Common myeloid progenitor, CD34-positive (primary cell): ENCODE results near the gene RAD51B.
"Not testable (repeated sequence)": the region's sequence is repeated elsewhere in the genome, so short reads cannot be mapped to it uniquely, and the experiment has no call there.

Experiments used
- CTCF ChIA-PET: fragments of 350-600 bp; sonication (Branson Sonifier 250); formaldehyde crosslinking; loops from one replicate; lab custom pipeline; 2021; ENCODE audit warnings: antibody characterized with exemption; lab: Charles Lee
- POLR2A ChIA-PET: fragments of 350-600 bp; sonication (Branson Sonifier 250); formaldehyde crosslinking; loops from one replicate; lab custom pipeline; 2021; ENCODE audit warnings: antibody characterized with exemption; lab: Charles Lee
- DNase-seq, 3 donors: peaks; one replicate each; pipeline versions ENCODE4 v3.0.0 to v3.0.0-alpha.2; 2013
- H3K27ac ChIP-seq, 2 experiments: 1 replicate in 1 of 2; 2 replicates in 1 of 2; pipeline ENCODE4 v1.7.0; 2013; ENCODE audit warnings: inconsistent platforms in 2 of 2, low read length in 2 of 2, mild to moderate bottlenecking in 2 of 2, low read depth in 1 of 2, moderate library complexity in 1 of 2; ENCODE audit not compliant: severe bottlenecking in 2 of 2, insufficient read depth in 1 of 2, poor library complexity in 1 of 2
- H3K27me3 ChIP-seq, 5 experiments: replicated peaks in 2 of 5; 1 replicate in 3 of 5; 2 replicates in 2 of 5; pipeline versions ENCODE4 v1.6.1 to v1.7.0; 2013; ENCODE audit warnings: low read length in 4 of 5, mild to moderate bottlenecking in 2 of 5, moderate library complexity in 2 of 5, inconsistent platforms in 1 of 5; ENCODE audit not compliant: insufficient read depth in 5 of 5, control insufficient read depth in 4 of 5
- H3K36me3 ChIP-seq, 4 experiments: 1 replicate in 2 of 4; 2 replicates in 2 of 4; pipeline versions ENCODE4 v1.6.1 to v1.7.0; 2013; ENCODE audit warnings: low read length in 3 of 4, control low read depth in 1 of 4, mild to moderate bottlenecking in 1 of 4; ENCODE audit not compliant: control insufficient read depth in 4 of 4, insufficient read depth in 4 of 4
- H3K4me1 ChIP-seq, 4 experiments: 1 replicate in 3 of 4; 2 replicates in 1 of 4; pipeline versions ENCODE4 v1.6.1 to v1.7.1; 2013; ENCODE audit warnings: low read length in 3 of 4, mild to moderate bottlenecking in 3 of 4, control low read depth in 1 of 4, inconsistent platforms in 1 of 4, moderate library complexity in 1 of 4; ENCODE audit not compliant: control insufficient read depth in 4 of 4, insufficient read depth in 4 of 4; ENCODE audit errors: control extremely low read depth in 1 of 4
- H3K4me3 ChIP-seq, 7 experiments: 1 replicate in 4 of 7; 2 replicates in 3 of 7; pipeline versions ENCODE4 v1.5.1 to v1.7.0; 2013; ENCODE audit warnings: mild to moderate bottlenecking in 7 of 7, low read length in 6 of 7, moderate library complexity in 6 of 7, inconsistent platforms in 2 of 7, low read depth in 2 of 7, control low read depth in 1 of 7; ENCODE audit not compliant: insufficient read depth in 4 of 7, control insufficient read depth in 1 of 7; ENCODE audit errors: extremely low read depth in 1 of 7
- H3K9me3 ChIP-seq, 5 experiments: 1 replicate in 4 of 5; 2 replicates in 1 of 5; pipeline versions ENCODE4 v1.6.1 to v1.7.1; 2013; ENCODE audit warnings: low read length in 4 of 5, mild to moderate bottlenecking in 2 of 5, inconsistent platforms in 1 of 5, low read depth in 1 of 5, moderate library complexity in 1 of 5; ENCODE audit not compliant: control insufficient read depth in 4 of 5, insufficient read depth in 2 of 5; ENCODE audit errors: control extremely low read depth in 1 of 5
- WGBS: methylation state at CpG from one replicate; pipeline ENCODE4 v1.1.5; 2013; ENCODE audit not compliant: insufficient coverage; 5-methylcytosine and 5-hydroxymethylcytosine counted together

Gene RAD51B

GRCh38 chr14:68658943-68659931 is 839.7 kb downstream of the RAD51B start:
- 94% methylated on average over 11 of the region's 20 CpGs for WGBS
- ChIA-PET CTCF (interaction anchor here (1.1 to 1.6 kb wide), 2 partner anchors 14 to 129 kb away, joined by 3 to 4 read pairs; no protein-coding TSS in a partner anchor), POLR2A (no interaction called here)

GRCh38 chr14:68660495-68660894 is 840.9 kb downstream of the RAD51B start:
- H3K27me3 ChIP-seq, result no peaks in the 10 kb centered on the region
- DNase-seq, result no peak
- H3K4me3 ChIP-seq, result no peak overlapping the region
- H3K9me3 ChIP-seq, result no peaks in the 10 kb centered on the region
- no peak overlapping the region for H3K27ac ChIP-seq
- POLR2A ChIA-PET, result no interaction called here
- H3K36me3 ChIP-seq, result no peaks in the 10 kb centered on the region
- peaks cover 0 to 9% (median 7%) of the 10 kb centered on the region in 4 experiments for H3K4me1 ChIP-seq
- 96% methylated on average over 6 of the region's 6 CpGs for WGBS
- CTCF ChIA-PET, result interaction anchor here (0.6 to 1.1 kb wide), 2 partner anchors 128 to 412 kb away, joined by 3 to 4 read pairs; no protein-coding TSS in a partner anchor

More at GRCh38 chr14:68658943-68659931, 839.7 kb downstream of the RAD51B start:
- Histone ChIP-seq H3K4me1 (peaks cover 0 to 21% (median 19%) of the 10 kb centered on the region in 4 experiments), H3K9me3 (no peaks in the 10 kb centered on the region), H3K4me3 (no peak overlapping the region), H3K27me3 (no peaks in the 10 kb centered on the region), H3K27ac (no peak overlapping the region), H3K36me3 (no peaks in the 10 kb centered on the region)
- DNase-seq, result no peak

GRCh38 chr14:68661226-68662225 is 841.9 kb downstream of the RAD51B start:
- WGBS, result 95% methylated on average over 14 of the region's 14 CpGs
- no peaks in the 10 kb centered on the region for H3K27me3 ChIP-seq
- no peak overlapping the region for H3K27ac ChIP-seq
- no peaks in the 10 kb centered on the region for H3K9me3 ChIP-seq
- POLR2A ChIA-PET, result no interaction called here
- no peaks in the 10 kb centered on the region for H3K36me3 ChIP-seq
- H3K4me1 ChIP-seq, result no peaks in the 10 kb centered on the region
- CTCF ChIA-PET, result no interaction called here
- no peak overlapping the region for H3K4me3 ChIP-seq
- DNase-seq, result no peak

GRCh38 chr14:68662392-68662791 is 842.8 kb downstream of the RAD51B start:
- Histone ChIP-seq H3K27me3 (no peaks in the 10 kb centered on the region), H3K4me3 (no peak overlapping the region), H3K36me3 (no peaks in the 10 kb centered on the region), H3K4me1 (no peaks in the 10 kb centered on the region), H3K27ac (no peak overlapping the region), H3K9me3 (peaks cover 0 to 2% (median 0%) of the 10 kb centered on the region in 5 experiments)
- no peak for DNase-seq
- WGBS, result 90% methylated on average over 3 of the region's 3 CpGs
- ChIA-PET POLR2A (no interaction called here), CTCF (no interaction called here)

- DNase-seq, CTCF ChIA-PET, H3K4me1 ChIP-seq, H3K27me3 ChIP-seq, H3K27ac ChIP-seq, H3K4me3 ChIP-seq, H3K9me3 ChIP-seq, H3K36me3 ChIP-seq, POLR2A ChIA-PET: not testable (repeated sequence)
- WGBS, result 100% methylated on average over 2 of the region's 6 CpGs
Observed at GRCh38 chr14:68662826-68663225, 843.2 kb downstream of the RAD51B start.

- CTCF ChIA-PET, result interaction anchor here (0.8 to 1.6 kb wide), 2 partner anchors 22 to 108 kb away, joined by 4 read pairs; no protein-coding TSS in a partner anchor
- Histone ChIP-seq H3K4me1 (no peaks in the 10 kb centered on the region), H3K36me3 (no peaks in the 10 kb centered on the region), H3K27ac (no peak overlapping the region), H3K9me3 (peaks cover 0 to 2% (median 0%) of the 10 kb centered on the region in 5 experiments), H3K4me3 (no peak overlapping the region), H3K27me3 (no peaks in the 10 kb centered on the region)
- 100% methylated on average over 4 of the region's 9 CpGs for WGBS
- POLR2A ChIA-PET, result interaction anchor here (1.8 kb wide), 1 partner anchor 14 kb away, joined by 6 read pairs; no protein-coding TSS in a partner anchor
- peak in 2 of 3 donors; percentile 29 to 36 for DNase-seq
Observed at GRCh38 chr14:68663385-68664076, 844.0 kb downstream of the RAD51B start.
